ENCODE data around the gene ISG20. TPM values are rescaled to one million over a fixed set of nuclear protein-coding genes. Genes with fewer than 3 reads are reported as not detected.

ISG20 gene
- total RNA-seq, 1 donor from 2014 or later = 87.1 TPM

GRCh38 chr15:88699861-88700260, 61.0 kb downstream of the ISG20 start:
- TF ChIP-seq CTCF (IDR thresholded peaks at IDR 0.05) = no peak
- Mint-ChIP-seq H3K27me3 (peaks cover 11% of the 10 kb centered on the region), H3K27ac (no peak overlapping the region), H3K4me1 (peaks cover 4% of the 10 kb centered on the region), H3K4me3 (no peak overlapping the region), H3K9me3 (no peaks in the 10 kb centered on the region), H3K36me3 (ENCODE audit: low read depth) (no peaks in the 10 kb centered on the region)
- intact Hi-C loops (cut with micrococcal nuclease) = loop anchor here (5.0 kb wide), 1 partner anchor 43 kb away; no protein-coding TSS in a partner anchor
- DNase-seq = no peak
- ATAC-seq (ENCODE audit: low read depth) = no peak
- CTCF ChIA-PET = interaction anchor here (1.7 kb wide), 1 partner anchor 75 kb away, joined by 4 read pairs; no protein-coding TSS in a partner anchor
- POLR2A ChIA-PET = no interaction called here

GRCh38 chr15:88700716-88701115, 61.9 kb downstream of the ISG20 start:
- Mint-ChIP-seq H3K27me3 (peaks cover 14% of the 10 kb centered on the region), H3K9me3 (no peaks in the 10 kb centered on the region), H3K36me3 (ENCODE audit: low read depth) (no peaks in the 10 kb centered on the region), H3K4me3 (no peak overlapping the region), H3K27ac (no peak overlapping the region), H3K4me1 (peaks cover 7% of the 10 kb centered on the region)
- CTCF ChIA-PET = interaction anchor here (1.2 kb wide), 1 partner anchor 76 kb away, joined by 3 read pairs; no protein-coding TSS in a partner anchor
- ATAC-seq (ENCODE audit: low read depth) (no peak), DNase-seq (no peak)
- intact Hi-C loops (cut with micrococcal nuclease) = loop anchor here (1.0 to 5.0 kb wide), 2 partner anchors 43 to 76 kb away; no protein-coding TSS in a partner anchor
- TF ChIP-seq CTCF (IDR thresholded peaks at IDR 0.05) = no peak
- POLR2A ChIA-PET = interaction anchor here (0.8 kb wide), 1 partner anchor 76 kb away, joined by 3 read pairs; no protein-coding TSS in a partner anchor

GRCh38 chr15:88701561-88702095, 62.8 kb downstream of the ISG20 start:
- intact Hi-C loops (cut with micrococcal nuclease) = loop anchor here (1.0 to 5.0 kb wide), 2 partner anchors 44 to 77 kb away; no protein-coding TSS in a partner anchor

GRCh38 chr15:88702983-88703382, 64.2 kb downstream of the ISG20 start:
- ATAC-seq (ENCODE audit: low read depth) = no peak
- intact Hi-C loops (cut with micrococcal nuclease) = loop anchor here (5.0 kb wide), 1 partner anchor 46 kb away; no protein-coding TSS in a partner anchor
- ChIA-PET POLR2A (no interaction called here), CTCF (no interaction called here)
- Mint-ChIP-seq H3K9me3 (no peaks in the 10 kb centered on the region), H3K36me3 (ENCODE audit: low read depth) (no peaks in the 10 kb centered on the region), H3K27me3 (peaks cover 28% of the 10 kb centered on the region), H3K27ac (no peak overlapping the region), H3K4me1 (peaks cover 13% of the 10 kb centered on the region), H3K4me3 (no peak overlapping the region)
- no peak for DNase-seq
- no peak for TF ChIP-seq CTCF (IDR thresholded peaks at IDR 0.05)

More at GRCh38 chr15:88701561-88702095, 62.8 kb downstream of the ISG20 start:
- POLR2A ChIA-PET = interaction anchor here (0.8 kb wide), 1 partner anchor 77 kb away, joined by 3 read pairs; no protein-coding TSS in a partner anchor
- Mint-ChIP-seq H3K9me3 (no peaks in the 10 kb centered on the region), H3K4me1 (peaks cover 13% of the 10 kb centered on the region), H3K27ac (no peak overlapping the region), H3K27me3 (peaks cover 20% of the 10 kb centered on the region), H3K36me3 (ENCODE audit: low read depth) (no peaks in the 10 kb centered on the region), H3K4me3 (no peak overlapping the region)
- ATAC-seq (ENCODE audit: low read depth) = no peak
- no peak for DNase-seq
- CTCF ChIA-PET = interaction anchor here (1.2 kb wide), 1 partner anchor 77 kb away, joined by 3 read pairs; no protein-coding TSS in a partner anchor
- TF ChIP-seq CTCF (IDR thresholded peaks at IDR 0.05) = no peak

- CTCF ChIA-PET = no interaction called here
- ATAC-seq (ENCODE audit: low read depth) = no peak
- peaks cover 13% of the 10 kb centered on the region for H3K4me1 Mint-ChIP-seq
- no peaks in the 10 kb centered on the region for H3K9me3 Mint-ChIP-seq
- H3K36me3 Mint-ChIP-seq (ENCODE audit: low read depth) = no peaks in the 10 kb centered on the region
- no peak overlapping the region for H3K27ac Mint-ChIP-seq
- intact Hi-C loops (cut with micrococcal nuclease) = loop anchor here (5.0 kb wide), 1 partner anchor 46 kb away; no protein-coding TSS in a partner anchor
- H3K4me3 Mint-ChIP-seq = no peak overlapping the region
- no peak for DNase-seq
- POLR2A ChIA-PET = no interaction called here
- H3K27me3 Mint-ChIP-seq = peaks cover 33% of the 10 kb centered on the region
- no peak for TF ChIP-seq CTCF (IDR thresholded peaks at IDR 0.05)
These were observed 64.7 kb downstream of the ISG20 start for GRCh38 chr15:88703533-88703932.
